A549 (cell line): Measurements from ENCODE around the gene STX8. TPM values are rescaled to one million over a fixed set of nuclear protein-coding genes. Genes with fewer than 3 reads are reported as not detected.

Experiments
- ATAC-seq, 2 experiments: fragments of 200-7000 bp in 1 of 2; fragments of >200 bp in 1 of 2; cut with Nextera tagmentation in 1 of 2; cut with Tn5 transposase in 1 of 2; 3 replicates each; pipeline versions ENCODE4 v1.8.0 to v1.9.1; 2018 to 2020; ENCODE audit warnings: mild to moderate bottlenecking in 1 of 2, moderate library complexity in 1 of 2
- CTCF ChIA-PET: fragments of 300-600 bp; sonication (Branson Sonifier 250); formaldehyde crosslinking; extraction: SDS; loops from one replicate; lab custom pipeline; 2021; ENCODE audit warnings: antibody characterized with exemption, inconsistent platforms; lab: Yijun Ruan, JAX
- POLR2A ChIA-PET: fragments of 350-600 bp; formaldehyde crosslinking; extraction: SDS; loops from one replicate; lab custom pipeline; 2021; ENCODE audit warnings: antibody characterized with exemption, inconsistent platforms; lab: Yijun Ruan, JAX
- DNase-seq, 2 experiments: peaks; one replicate each; pipeline versions ENCODE4 v3.0.0 to v3.0.0-alpha.2; 2011 to 2016; ENCODE audit warnings: low read depth in 1 of 2, low spot score in 1 of 2
- FAIRE-seq: peaks from 2 replicates; lab custom pipeline; 2011; peaks lifted over from hg19 to GRCh38; lab: Jason Lieb, UNC
- H3K27ac ChIP-seq, 2 experiments: fragments of >200 bp; sonication (Bioruptor Twin); formaldehyde crosslinking; 3 replicates each; pipeline ENCODE4 v1.5.1; 2016 to 2017
- H3K4me1 ChIP-seq: fragments of >200 bp; sonication (Bioruptor Twin); formaldehyde crosslinking; 3 replicates; pipeline ENCODE4 v1.6.1; 2016
- H3K4me2 ChIP-seq: fragments of >200 bp; sonication (Bioruptor Twin); formaldehyde crosslinking; 3 replicates; pipeline ENCODE4 v1.6.1; 2016
- H3K4me3 ChIP-seq: fragments of >200 bp; sonication (Bioruptor Twin); formaldehyde crosslinking; 3 replicates; pipeline ENCODE4 v1.5.1; 2016
- H3K9me3 ChIP-seq: fragments of >200 bp; sonication (Bioruptor Twin); formaldehyde crosslinking; 3 replicates; pipeline ENCODE4 v1.6.1; 2016
- CHD2 ChIP-seq: fragments of 150-350 bp; IDR thresholded peaks from 2 replicates; pipeline ENCODE4 v1.6.1; 2014; ENCODE audit warnings: low read length; ENCODE audit not compliant: partially characterized antibody
- CHD4 ChIP-seq: fragments of 200-600 bp; sonication (generic); IDR thresholded peaks from 2 replicates; pipeline ENCODE4 v1.6.1; 2016; ENCODE audit warnings: antibody characterized with exemption, mild to moderate bottlenecking, borderline replicate concordance
- EHF ChIP-seq: fragments of 250-450 bp; sonication (Bioruptor Pico); IDR thresholded peaks from 2 replicates; pipeline ENCODE4 v1.5.0; 2020; ENCODE audit warnings: mild to moderate bottlenecking
- EP300 ChIP-seq, 2 experiments: fragments of >200 bp; sonication (Bioruptor Twin); formaldehyde crosslinking; IDR thresholded peaks; 2 replicates in 1 of 2; 3 replicates in 1 of 2; pipeline ENCODE4 v1.6.1; 2016 to 2017
- ESRRA ChIP-seq: fragments of 150-350 bp; IDR thresholded peaks from 2 replicates; pipeline ENCODE4 v1.6.1; 2014; ENCODE audit warnings: mild to moderate bottlenecking, low read length, borderline replicate concordance
- FOXS1 ChIP-seq: fragments of 250-450 bp; sonication (Bioruptor Pico); IDR thresholded peaks from 2 replicates; pipeline ENCODE4 v1.5.0; 2020; ENCODE audit warnings: mild to moderate bottlenecking, moderate library complexity
- HOXB13 ChIP-seq: fragments of 250-450 bp; sonication (Bioruptor Pico); IDR thresholded peaks from 2 replicates; pipeline ENCODE4 v1.5.0; 2020; ENCODE audit warnings: low read depth, mild to moderate bottlenecking, moderate library complexity
- JUNB ChIP-seq: fragments of >200 bp; sonication (Bioruptor Twin); formaldehyde crosslinking; IDR thresholded peaks from 2 replicates; pipeline ENCODE4 v1.6.1; 2016
- MYC ChIP-seq: IDR thresholded peaks from 2 replicates; pipeline ENCODE4 v1.6.1; 2012; ENCODE audit warnings: mild to moderate bottlenecking, inconsistent platforms, low read length, improper control_type of control experiment, borderline replicate concordance
- NPAS2 ChIP-seq: fragments of 250-450 bp; sonication (Bioruptor Pico); IDR thresholded peaks from 2 replicates; pipeline ENCODE4 v1.8.0; 2022; ENCODE audit warnings: mild to moderate bottlenecking, moderate library complexity, borderline replicate concordance
- NR3C1 ChIP-seq: fragments of >200 bp; sonication (Bioruptor Twin); formaldehyde crosslinking; IDR thresholded peaks from 3 replicates; pipeline ENCODE4 v1.6.1; 2017
- RAD21 ChIP-seq, 2 experiments: fragments of >200 bp in 1 of 2; sonication (Bioruptor Twin) in 1 of 2; formaldehyde crosslinking in 1 of 2; IDR thresholded peaks in 1 of 2; conservative IDR thresholded peaks in 1 of 2; 2 replicates in 1 of 2; 3 replicates in 1 of 2; pipeline ENCODE4 v1.6.1; 2012 to 2018; ENCODE audit warnings: inconsistent platforms in 1 of 2
- RCOR1 ChIP-seq: fragments of 150-350 bp; IDR thresholded peaks from 2 replicates; pipeline ENCODE4 v1.6.1; 2014; ENCODE audit warnings: antibody characterized with exemption, low read length, low read depth
- SMC3 ChIP-seq: fragments of >200 bp; sonication (Bioruptor Twin); formaldehyde crosslinking; IDR thresholded peaks from 3 replicates; pipeline ENCODE4 v1.6.1; 2018; ENCODE audit warnings: inconsistent platforms
- SREBF2 ChIP-seq: fragments of 450-650 bp; IDR thresholded peaks from 2 replicates; pipeline ENCODE4 v1.6.1; 2014; ENCODE audit warnings: mild to moderate bottlenecking, moderate library complexity
- TFCP2L1 ChIP-seq: fragments of 250-450 bp; sonication (Bioruptor Pico); IDR thresholded peaks from 2 replicates; pipeline ENCODE4 v1.5.0; 2021; ENCODE audit warnings: mild to moderate bottlenecking
- WGBS: methylation state at CpG from one replicate; pipeline ENCODE4 v1.1.6; 2017; ENCODE audit errors: missing lambda C conversion rate; 5-methylcytosine and 5-hydroxymethylcytosine counted together
- polyA plus RNA-seq, 4 experiments: library from polyadenylated mRNA; depleted of rRNA in 3 of 4; stranded (reverse); fragments of >200 nt; fragmentation: RNase III in 1 of 4; extraction: RNeasy Plus Mini Kit Qiagen cat#74134 plus additional on column Dnase treatment in 1 of 4; gene quantifications; 2 replicates in 3 of 4; 3 replicates in 1 of 4; pipeline ENCODE4 v1.2.3, GENCODE V29; 2011 to 2017
- TF ChIP-seq, protein P1 (sequence below): fragments of >200 bp; sonication (Bioruptor Twin); formaldehyde crosslinking; IDR thresholded peaks from 3 replicates; pipeline ENCODE4 v1.6.1; 2016
- TF ChIP-seq, protein P2 (sequence below): fragments of 200-600 bp; sonication (generic); IDR thresholded peaks from 2 replicates; pipeline ENCODE4 v1.6.1; 2016; ENCODE audit warnings: antibody characterized with exemption, mild to moderate bottlenecking, moderate library complexity
- TF ChIP-seq, protein P3 (sequence below): fragments of 250-450 bp; sonication (Bioruptor Pico); IDR thresholded peaks from 2 replicates; pipeline ENCODE4 v1.5.0; 2021; ENCODE audit warnings: mild to moderate bottlenecking, moderate library complexity, borderline replicate concordance
- TF ChIP-seq, protein P4 (sequence below): IDR thresholded peaks from 2 replicates; pipeline ENCODE4 v1.6.1; 2012
- TF ChIP-seq, protein P5 (sequence below): fragments of 450-650 bp; IDR thresholded peaks from 2 replicates; pipeline ENCODE4 v1.6.1; 2014; ENCODE audit warnings: antibody characterized with exemption

STX8 gene
- polyA plus RNA-seq, 2 of the 4 experiments (the other 2 are of a cell fraction), result 93.6 to 168 TPM

DNA sequence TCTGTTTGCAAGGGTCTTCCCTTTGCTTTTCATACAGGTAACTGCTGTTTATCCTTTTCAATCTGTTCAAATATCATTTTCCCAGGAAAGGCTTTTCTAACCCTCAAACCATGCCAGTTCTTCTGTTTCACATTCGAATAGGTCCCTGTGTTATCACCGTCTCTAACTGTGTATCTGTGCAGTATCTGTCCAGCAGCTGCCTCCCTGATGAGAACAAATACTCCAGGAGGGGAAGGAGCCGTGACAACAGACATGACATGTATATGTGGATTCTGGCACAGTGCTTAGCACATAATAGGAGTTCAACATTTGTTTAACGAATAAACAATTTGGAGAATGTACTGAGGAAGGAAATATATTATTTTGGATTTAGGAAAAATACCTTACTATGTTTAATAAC lies 95.7 kb downstream of the STX8 start:
- FAIRE-seq (no peak), ATAC-seq (no peak), DNase-seq (no peak)
- H3K4me1 ChIP-seq, result no peaks in the 10 kb centered on the region
- no peak overlapping the region for H3K4me3 ChIP-seq
- no peak overlapping the region for H3K27ac ChIP-seq
- ChIA-PET CTCF (interaction anchor here (1.2 kb wide), 1 partner anchor 42 kb away, joined by 3 read pairs; no protein-coding TSS in a partner anchor), POLR2A (no interaction called here)
- H3K9me3 ChIP-seq, result no peaks in the 10 kb centered on the region
- 85% methylated on average over 4 of the region's 4 CpGs for WGBS
- TF ChIP-seq FOXS1 (CRISPR knock-in tag), result no peak
- TF ChIP-seq EHF (CRISPR knock-in tag), result no peak
- no peak for TF ChIP-seq JUNB
- no peak for TF ChIP-seq SREBF2
- TF ChIP-seq MYC, result no peak
- no peak for TF ChIP-seq RAD21 (conservative IDR thresholded peaks at IDR 0.05 in 1 of 2, IDR thresholded peaks at IDR 0.05 in 1 of 2)
- no peak for TF ChIP-seq NR3C1
- no peak for TF ChIP-seq NPAS2 (CRISPR knock-in tag)
- TF ChIP-seq HOXB13 (CRISPR knock-in tag), result no peak
- TF ChIP-seq, protein P1, sequence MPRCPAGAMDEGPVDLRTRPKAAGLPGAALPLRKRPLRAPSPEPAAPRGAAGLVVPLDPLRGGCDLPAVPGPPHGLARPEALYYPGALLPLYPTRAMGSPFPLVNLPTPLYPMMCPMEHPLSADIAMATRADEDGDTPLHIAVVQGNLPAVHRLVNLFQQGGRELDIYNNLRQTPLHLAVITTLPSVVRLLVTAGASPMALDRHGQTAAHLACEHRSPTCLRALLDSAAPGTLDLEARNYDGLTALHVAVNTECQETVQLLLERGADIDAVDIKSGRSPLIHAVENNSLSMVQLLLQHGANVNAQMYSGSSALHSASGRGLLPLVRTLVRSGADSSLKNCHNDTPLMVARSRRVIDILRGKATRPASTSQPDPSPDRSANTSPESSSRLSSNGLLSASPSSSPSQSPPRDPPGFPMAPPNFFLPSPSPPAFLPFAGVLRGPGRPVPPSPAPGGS, result no peak
- no peak for TF ChIP-seq CHD2
- no peak for TF ChIP-seq SMC3
- no peak for TF ChIP-seq TFCP2L1 (CRISPR knock-in tag)
- TF ChIP-seq, protein P2, sequence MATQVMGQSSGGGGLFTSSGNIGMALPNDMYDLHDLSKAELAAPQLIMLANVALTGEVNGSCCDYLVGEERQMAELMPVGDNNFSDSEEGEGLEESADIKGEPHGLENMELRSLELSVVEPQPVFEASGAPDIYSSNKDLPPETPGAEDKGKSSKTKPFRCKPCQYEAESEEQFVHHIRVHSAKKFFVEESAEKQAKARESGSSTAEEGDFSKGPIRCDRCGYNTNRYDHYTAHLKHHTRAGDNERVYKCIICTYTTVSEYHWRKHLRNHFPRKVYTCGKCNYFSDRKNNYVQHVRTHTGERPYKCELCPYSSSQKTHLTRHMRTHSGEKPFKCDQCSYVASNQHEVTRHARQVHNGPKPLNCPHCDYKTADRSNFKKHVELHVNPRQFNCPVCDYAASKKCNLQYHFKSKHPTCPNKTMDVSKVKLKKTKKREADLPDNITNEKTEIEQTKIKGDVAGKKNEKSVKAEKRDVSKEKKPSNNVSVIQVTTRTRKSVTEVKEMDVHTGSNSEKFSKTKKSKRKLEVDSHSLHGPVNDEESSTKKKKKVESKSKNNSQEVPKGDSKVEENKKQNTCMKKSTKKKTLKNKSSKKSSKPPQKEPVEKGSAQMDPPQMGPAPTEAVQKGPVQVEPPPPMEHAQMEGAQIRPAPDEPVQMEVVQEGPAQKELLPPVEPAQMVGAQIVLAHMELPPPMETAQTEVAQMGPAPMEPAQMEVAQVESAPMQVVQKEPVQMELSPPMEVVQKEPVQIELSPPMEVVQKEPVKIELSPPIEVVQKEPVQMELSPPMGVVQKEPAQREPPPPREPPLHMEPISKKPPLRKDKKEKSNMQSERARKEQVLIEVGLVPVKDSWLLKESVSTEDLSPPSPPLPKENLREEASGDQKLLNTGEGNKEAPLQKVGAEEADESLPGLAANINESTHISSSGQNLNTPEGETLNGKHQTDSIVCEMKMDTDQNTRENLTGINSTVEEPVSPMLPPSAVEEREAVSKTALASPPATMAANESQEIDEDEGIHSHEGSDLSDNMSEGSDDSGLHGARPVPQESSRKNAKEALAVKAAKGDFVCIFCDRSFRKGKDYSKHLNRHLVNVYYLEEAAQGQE, result no peak
- TF ChIP-seq, protein P3, sequence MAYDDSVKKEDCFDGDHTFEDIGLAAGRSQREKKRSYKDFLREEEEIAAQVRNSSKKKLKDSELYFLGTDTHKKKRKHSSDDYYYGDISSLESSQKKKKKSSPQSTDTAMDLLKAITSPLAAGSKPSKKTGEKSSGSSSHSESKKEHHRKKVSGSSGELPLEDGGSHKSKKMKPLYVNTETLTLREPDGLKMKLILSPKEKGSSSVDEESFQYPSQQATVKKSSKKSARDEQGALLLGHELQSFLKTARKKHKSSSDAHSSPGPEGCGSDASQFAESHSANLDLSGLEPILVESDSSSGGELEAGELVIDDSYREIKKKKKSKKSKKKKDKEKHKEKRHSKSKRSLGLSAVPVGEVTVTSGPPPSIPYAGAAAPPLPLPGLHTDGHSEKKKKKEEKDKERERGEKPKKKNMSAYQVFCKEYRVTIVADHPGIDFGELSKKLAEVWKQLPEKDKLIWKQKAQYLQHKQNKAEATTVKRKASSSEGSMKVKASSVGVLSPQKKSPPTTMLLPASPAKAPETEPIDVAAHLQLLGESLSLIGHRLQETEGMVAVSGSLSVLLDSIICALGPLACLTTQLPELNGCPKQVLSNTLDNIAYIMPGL (CRISPR knock-in tag), result no peak
- TF ChIP-seq ESRRA, result no peak
- no peak for TF ChIP-seq CHD4
- no peak overlapping the region for H3K4me2 ChIP-seq

DNA sequence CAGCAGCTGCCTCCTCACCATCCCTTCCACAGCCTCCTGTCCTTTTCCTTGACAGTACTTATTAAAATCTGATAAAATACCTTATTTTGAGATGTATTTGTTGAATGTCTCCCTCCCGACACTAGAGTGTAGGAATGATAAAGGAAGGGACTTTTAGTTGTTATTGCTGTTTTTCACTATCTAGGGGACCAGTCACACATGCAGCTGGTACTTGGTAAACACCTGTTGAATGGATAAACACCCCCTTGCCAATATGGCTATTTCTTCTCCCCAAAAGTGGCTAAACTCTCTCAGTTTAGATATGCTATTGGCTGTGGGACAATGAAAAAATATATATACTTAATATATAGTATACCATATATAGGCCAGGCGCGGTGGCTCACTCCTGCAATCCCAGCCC lies 96.7 kb downstream of the STX8 start:
- WGBS, result 89% methylated on average over 3 of the region's 3 CpGs

More for the DNA sequence above, 96.7 kb downstream of the STX8 start:
- TF ChIP-seq, protein P4, sequence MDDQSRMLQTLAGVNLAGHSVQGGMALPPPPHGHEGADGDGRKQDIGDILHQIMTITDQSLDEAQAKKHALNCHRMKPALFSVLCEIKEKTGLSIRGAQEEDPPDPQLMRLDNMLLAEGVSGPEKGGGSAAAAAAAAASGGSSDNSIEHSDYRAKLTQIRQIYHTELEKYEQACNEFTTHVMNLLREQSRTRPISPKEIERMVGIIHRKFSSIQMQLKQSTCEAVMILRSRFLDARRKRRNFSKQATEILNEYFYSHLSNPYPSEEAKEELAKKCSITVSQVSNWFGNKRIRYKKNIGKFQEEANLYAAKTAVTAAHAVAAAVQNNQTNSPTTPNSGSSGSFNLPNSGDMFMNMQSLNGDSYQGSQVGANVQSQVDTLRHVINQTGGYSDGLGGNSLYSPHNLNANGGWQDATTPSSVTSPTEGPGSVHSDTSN, result no peak
- TF ChIP-seq NR3C1 (no peak), EP300 (IDR thresholded peaks at IDR 0.05) (no peak), SMC3 (no peak), RCOR1 (no peak)
- TF ChIP-seq, protein P5, sequence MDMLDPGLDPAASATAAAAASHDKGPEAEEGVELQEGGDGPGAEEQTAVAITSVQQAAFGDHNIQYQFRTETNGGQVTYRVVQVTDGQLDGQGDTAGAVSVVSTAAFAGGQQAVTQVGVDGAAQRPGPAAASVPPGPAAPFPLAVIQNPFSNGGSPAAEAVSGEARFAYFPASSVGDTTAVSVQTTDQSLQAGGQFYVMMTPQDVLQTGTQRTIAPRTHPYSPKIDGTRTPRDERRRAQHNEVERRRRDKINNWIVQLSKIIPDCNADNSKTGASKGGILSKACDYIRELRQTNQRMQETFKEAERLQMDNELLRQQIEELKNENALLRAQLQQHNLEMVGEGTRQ, result no peak
- ChIA-PET POLR2A (no interaction called here), CTCF (no interaction called here)
- H3K9me3 ChIP-seq, result no peaks in the 10 kb centered on the region
- no peak for DNase-seq
- H3K27ac ChIP-seq, result no peak overlapping the region
- peaks cover 4% of the 10 kb centered on the region; the same call in 1 of the 3 replicates for H3K4me1 ChIP-seq
- no peak overlapping the region for H3K4me2 ChIP-seq
- ATAC-seq, result no peak
- FAIRE-seq, result no peak
- no peak overlapping the region for H3K4me3 ChIP-seq
